ENCODE data around the gene PXDN.

DNA sequence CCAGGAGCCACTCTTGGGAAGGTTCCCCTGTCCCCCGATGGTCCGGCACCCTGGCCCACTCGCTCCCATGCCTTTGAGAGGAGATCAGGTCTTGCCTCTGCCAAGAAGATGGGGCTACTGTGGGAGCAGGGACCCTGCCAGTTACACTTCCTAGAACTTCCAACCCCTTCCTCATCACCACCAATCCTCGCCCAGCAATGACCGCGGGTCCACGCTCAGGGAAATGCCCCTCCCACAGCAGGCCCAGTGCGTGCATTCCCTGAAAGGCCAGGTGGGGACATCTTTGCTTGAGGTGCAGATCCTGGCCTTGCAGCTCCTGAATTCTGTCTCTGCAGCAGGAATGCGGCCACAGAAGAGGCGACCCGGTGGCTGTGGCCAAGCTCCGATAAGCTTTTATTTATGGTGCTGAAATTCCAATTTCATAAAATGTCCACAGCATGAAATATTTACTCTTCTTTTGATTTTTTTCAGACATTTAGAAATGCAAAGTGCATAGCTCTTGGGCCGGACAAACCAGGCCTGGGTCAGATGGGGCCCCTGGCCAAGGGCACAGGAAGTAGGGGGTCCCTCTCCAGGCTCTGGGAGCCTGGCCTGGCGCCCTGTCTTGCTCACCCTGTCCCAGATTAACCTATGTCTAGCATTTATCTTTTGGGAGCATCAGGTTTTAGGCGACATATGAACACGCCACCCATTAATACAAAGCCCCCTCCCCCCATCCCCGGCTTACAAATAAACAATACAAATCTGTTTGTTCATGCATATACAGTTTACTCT, 29.8 kb downstream of the PXDN start:
- TF ChIP-seq, protein P1, sequence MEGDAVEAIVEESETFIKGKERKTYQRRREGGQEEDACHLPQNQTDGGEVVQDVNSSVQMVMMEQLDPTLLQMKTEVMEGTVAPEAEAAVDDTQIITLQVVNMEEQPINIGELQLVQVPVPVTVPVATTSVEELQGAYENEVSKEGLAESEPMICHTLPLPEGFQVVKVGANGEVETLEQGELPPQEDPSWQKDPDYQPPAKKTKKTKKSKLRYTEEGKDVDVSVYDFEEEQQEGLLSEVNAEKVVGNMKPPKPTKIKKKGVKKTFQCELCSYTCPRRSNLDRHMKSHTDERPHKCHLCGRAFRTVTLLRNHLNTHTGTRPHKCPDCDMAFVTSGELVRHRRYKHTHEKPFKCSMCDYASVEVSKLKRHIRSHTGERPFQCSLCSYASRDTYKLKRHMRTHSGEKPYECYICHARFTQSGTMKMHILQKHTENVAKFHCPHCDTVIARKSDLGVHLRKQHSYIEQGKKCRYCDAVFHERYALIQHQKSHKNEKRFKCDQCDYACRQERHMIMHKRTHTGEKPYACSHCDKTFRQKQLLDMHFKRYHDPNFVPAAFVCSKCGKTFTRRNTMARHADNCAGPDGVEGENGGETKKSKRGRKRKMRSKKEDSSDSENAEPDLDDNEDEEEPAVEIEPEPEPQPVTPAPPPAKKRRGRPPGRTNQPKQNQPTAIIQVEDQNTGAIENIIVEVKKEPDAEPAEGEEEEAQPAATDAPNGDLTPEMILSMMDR (IDR thresholded peaks at IDR 0.05; ENCODE audit: low read length), result no peak
- TF ChIP-seq EZH2 (optimal IDR thresholded peaks at IDR 0.05; ENCODE audit: low read depth, low read length), result no peak

Measured in MM.1S (cell line).